GM18526 (cell line): Measurements from ENCODE around the gene HCRTR1.

ENCODE experiments used
- POLR2A ChIP-seq: IDR thresholded peaks from 3 replicates; pipeline ENCODE4 v1.6.1; 2011; ENCODE audit not compliant: insufficient read length; ENCODE audit errors: extremely low read depth

The HCRTR1 gene

DNA sequence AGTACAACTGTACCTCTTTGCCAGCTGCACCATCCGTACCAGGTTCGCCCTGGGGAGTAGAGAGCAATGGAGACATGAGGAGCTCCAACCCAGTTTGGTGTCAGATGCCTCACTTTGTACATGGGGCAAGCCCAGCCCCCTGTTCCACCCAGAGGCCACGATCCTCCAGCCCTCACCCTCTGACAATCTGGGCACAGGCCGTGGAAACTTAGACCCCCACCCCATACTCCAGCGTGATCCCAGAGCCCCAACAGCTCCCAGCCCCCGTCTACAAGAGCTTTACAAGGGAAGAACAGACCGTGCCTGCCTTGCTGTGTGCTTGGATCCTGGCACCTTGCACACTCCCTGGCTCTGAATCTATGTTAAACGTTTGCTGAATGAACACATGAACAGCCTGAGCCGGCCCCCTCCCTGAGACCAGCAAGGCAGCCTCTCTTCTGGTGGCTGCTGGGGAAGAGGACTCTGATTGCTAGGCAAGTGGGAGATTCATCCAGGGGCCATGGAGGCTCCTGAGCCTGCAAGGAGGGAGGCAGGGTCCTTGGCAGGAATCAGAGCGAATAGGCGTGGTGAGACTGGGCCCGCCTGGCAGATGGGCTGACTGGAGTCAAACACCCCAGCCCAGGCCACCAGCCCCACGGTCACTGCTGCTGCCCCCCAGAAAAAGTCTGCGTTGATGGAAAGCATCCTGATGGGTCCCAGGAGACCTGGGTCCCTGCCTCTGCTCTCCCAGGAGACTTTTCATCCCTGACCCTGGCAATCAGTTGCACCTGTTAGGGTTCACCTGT is 39.7 kb downstream of the HCRTR1 start:
- no peak for TF ChIP-seq POLR2A

DNA sequence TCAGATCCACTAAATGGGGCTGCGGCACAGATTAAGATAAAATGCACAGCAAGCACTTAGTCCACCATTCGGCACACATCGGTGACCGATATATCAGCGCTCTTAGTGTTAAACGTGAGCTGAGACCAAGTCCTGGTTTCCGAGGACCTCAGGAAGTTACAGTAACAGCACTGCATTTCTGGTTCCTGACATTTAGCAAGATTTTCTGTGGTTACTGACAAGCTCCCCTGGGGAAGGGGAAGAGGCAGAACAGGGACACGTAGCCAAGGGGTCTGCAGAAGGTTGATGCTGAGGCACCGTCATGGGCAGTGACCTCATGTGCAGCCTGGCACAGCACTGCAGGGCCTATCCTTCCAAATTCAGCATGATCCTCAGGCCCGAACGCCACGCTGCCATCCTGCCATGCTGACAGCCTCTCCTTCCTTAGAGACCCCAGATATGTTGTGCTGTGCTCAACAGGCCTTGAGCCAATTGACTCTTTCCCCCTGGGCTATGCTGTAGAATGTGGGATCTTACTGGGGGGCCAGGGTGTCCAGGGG is 40.6 kb downstream of the HCRTR1 start:
- TF ChIP-seq POLR2A = no peak

DNA sequence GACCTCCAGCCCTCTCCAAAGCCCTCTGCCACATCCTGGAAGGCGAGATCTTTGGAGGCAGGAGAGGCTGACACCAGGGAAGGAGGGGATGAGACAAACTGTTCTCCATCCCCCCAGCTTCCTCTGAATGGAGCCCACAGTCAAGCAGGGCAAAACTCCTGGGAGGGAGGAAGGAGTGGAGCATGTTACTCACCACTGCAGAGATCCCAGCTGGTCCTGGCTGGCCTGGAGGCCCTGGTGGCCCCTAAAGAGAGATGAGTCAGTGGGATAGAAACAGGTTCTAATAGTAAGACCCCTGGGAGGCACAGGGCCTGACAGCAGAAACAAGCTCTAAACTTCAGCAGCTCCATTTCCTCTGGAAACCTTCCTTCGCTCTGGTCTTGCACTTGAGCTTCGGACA is 41.2 kb downstream of the HCRTR1 start:
- TF ChIP-seq POLR2A = no peak

DNA sequence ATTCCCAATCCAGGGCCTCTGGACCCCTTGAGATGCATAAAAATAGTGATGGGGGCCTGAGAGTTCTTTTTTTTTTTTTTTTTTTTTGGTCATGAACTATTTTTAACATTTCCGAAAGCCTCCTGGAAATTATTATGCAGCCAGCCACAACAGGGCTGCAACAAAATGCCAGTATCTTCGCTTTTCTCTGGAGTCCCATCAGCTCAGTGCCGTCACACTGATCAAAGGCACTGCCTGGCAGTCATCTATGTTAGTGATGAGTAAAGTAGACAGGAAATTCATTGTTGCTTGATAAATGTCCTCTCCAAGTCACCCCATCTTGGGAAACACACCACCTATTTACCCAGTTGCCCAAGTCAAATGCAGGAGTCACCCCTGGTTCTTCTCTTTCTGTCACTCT is 42.4 kb downstream of the HCRTR1 start:
- no peak for TF ChIP-seq POLR2A

- TF ChIP-seq POLR2A = no peak
Measured at GRCh38 chr1:31660871-31661455, 43.5 kb downstream of the HCRTR1 start.

- TF ChIP-seq POLR2A = no peak
Measured at GRCh38 chr1:31661856-31662255, 44.4 kb downstream of the HCRTR1 start.

- no peak for TF ChIP-seq POLR2A
Measured at GRCh38 chr1:31662463-31662862, 45.0 kb downstream of the HCRTR1 start.

- no peak for TF ChIP-seq POLR2A
Measured at GRCh38 chr1:31663622-31664452, 46.3 kb downstream of the HCRTR1 start.

DNA sequence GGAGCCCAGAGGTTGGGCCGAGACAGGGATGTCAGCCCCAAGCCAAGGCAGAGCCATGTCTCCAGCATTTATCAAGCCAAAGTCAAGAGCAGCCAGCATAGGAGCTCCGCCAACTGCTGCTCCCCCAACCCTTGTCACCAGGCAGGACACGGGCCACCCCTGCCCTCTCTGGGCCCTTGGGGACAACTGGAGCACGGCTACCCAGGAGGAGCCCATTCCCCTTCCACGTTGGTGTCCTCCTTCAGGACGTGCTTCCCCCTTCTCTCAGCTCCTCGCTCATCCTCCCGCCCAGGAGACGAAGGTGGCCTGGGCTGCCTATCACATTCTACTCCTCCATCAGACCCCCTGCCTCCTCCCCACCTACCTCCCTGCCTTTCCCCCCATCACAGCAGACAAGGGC is 47.0 kb downstream of the HCRTR1 start:
- TF ChIP-seq POLR2A = no peak

GRCh38 chr1:31665234-31665878 is 47.9 kb downstream of the HCRTR1 start:
- TF ChIP-seq POLR2A = no peak

- TF ChIP-seq POLR2A = no peak
Measured at GRCh38 chr1:31666263-31666963, 48.9 kb downstream of the HCRTR1 start.

- TF ChIP-seq POLR2A = no peak
Measured at GRCh38 chr1:31667065-31667785, 49.7 kb downstream of the HCRTR1 start.

DNA sequence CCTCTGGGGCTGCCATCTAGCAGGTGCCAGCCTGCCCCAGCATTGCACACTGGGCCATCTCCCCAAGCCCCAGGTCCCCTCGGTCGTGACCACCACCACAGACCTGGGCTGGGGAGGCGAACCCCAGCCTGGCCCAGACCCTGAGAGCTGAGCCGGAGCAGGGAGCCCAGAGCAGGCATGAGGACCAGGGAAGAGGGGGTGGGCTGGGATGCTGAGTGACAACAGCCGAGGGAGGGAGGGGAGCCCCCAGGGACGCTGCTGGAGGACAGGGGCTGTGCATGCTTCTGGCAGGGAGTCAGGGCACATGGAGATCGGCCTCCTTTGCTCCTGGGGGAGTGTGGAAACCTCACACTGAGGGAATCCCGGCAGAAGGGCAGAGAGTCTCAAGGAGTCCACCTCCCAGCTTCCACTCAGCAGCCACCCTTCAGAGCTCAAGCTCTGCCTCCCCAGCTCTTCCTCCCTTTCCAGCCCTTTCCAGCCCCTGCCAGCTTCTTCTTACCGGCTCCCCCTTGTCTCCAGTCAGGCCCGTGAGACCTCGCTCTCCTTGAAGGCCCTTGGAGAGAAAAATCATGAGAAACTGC is 50.9 kb downstream of the HCRTR1 start:
- no peak for TF ChIP-seq POLR2A

GRCh38 chr1:31669433-31669785 is 51.9 kb downstream of the HCRTR1 start:
- no peak for TF ChIP-seq POLR2A
